GM10266 (cell line): ENCODE data around the gene DOCK4.

Source experiments
- DNase-seq: peaks from one replicate; pipeline ENCODE4 v3.0.0; 2012; ENCODE audit errors: extremely low spot score
- CTCF ChIP-seq: IDR thresholded peaks from 2 replicates; pipeline ENCODE4 v1.5.1; 2012; ENCODE audit warnings: mild to moderate bottlenecking, low read depth; ENCODE audit not compliant: control insufficient read depth, insufficient read depth; ENCODE audit errors: missing control alignments

The DOCK4 gene

GRCh38 chr7:112206991-112207592 is 893 bp upstream of the DOCK4 start:
- DNase-seq: peak; percentile 16
- TF ChIP-seq CTCF: no peak

GRCh38 chr7:112205343-112206237 is 609 bp downstream of the DOCK4 start:
- DNase-seq: peak; percentile 32
- TF ChIP-seq CTCF: no peak

GRCh38 chr7:112204499-112205342 is 1.5 kb downstream of the DOCK4 start:
- DNase-seq: peak; percentile 26
- TF ChIP-seq CTCF: no peak

GRCh38 chr7:112203365-112203739 is 2.8 kb downstream of the DOCK4 start:
- no peak for TF ChIP-seq CTCF
- DNase-seq: no peak

- no peak for DNase-seq
- TF ChIP-seq CTCF: no peak
Observed at GRCh38 chr7:112202816-112203215, 3.4 kb downstream of the DOCK4 start.

GRCh38 chr7:112201839-112202238 is 4.4 kb downstream of the DOCK4 start:
- TF ChIP-seq CTCF: no peak
- DNase-seq: no peak
